Retinal pigment epithelial cell (primary cell): ENCODE results near the gene CYP39A1.

Experiments
- DNase-seq: peaks from one replicate; pipeline ENCODE4 v3.0.0-alpha.2; 2010; ENCODE audit warnings: low read depth
- H3K4me3 ChIP-seq: 2 replicates; pipeline ENCODE4 v1.5.1; 2011; ENCODE audit warnings: mild to moderate bottlenecking, low read length, control low read depth, moderate library complexity
- TF ChIP-seq, protein P1 (sequence below): conservative IDR thresholded peaks from 2 replicates; pipeline ENCODE4 v1.5.1; 2011; ENCODE audit warnings: low read depth, low read length, control low read depth, inconsistent platforms

CYP39A1 gene

DNA sequence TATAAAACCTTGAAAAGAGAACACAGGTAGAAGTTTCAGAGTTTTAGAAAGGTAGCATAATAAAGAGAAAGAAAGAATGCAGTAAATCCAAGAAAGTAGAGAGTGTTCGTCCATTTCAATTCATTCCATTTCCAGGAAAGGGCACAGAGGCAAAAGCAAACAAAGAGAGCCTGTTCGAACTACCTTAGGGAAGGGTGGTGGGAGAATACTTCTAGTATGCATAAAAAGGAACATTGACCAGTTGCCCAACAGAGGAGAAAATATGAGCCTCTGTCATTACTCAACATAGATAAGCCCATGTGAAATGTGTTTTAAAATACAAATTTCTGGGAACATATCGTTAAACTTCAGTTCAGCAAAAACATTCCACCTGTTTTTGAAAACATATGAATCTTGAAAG is 60.6 kb downstream of the CYP39A1 start:
- H3K4me3 ChIP-seq, result no peak overlapping the region
- no peak for DNase-seq
- TF ChIP-seq, protein P1, sequence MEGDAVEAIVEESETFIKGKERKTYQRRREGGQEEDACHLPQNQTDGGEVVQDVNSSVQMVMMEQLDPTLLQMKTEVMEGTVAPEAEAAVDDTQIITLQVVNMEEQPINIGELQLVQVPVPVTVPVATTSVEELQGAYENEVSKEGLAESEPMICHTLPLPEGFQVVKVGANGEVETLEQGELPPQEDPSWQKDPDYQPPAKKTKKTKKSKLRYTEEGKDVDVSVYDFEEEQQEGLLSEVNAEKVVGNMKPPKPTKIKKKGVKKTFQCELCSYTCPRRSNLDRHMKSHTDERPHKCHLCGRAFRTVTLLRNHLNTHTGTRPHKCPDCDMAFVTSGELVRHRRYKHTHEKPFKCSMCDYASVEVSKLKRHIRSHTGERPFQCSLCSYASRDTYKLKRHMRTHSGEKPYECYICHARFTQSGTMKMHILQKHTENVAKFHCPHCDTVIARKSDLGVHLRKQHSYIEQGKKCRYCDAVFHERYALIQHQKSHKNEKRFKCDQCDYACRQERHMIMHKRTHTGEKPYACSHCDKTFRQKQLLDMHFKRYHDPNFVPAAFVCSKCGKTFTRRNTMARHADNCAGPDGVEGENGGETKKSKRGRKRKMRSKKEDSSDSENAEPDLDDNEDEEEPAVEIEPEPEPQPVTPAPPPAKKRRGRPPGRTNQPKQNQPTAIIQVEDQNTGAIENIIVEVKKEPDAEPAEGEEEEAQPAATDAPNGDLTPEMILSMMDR, result no peak

DNA sequence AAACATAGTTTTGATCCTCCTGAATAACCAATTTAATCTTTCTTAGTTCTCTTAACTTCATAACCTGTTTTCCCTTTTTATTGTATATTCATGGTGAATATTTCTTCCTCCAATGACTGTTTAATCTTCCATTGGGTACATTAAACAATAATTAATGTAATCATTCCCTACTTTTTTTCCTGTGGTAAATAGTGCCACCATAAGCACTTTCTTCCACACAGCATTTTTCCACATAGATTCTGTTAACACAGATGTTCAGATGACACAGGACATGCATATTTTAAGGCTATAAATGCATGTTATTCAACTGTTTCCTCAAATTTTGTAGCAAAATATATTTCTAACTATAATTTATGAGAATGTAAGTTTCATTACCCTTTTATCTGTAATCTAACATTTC is 61.9 kb downstream of the CYP39A1 start:
- no peak overlapping the region for H3K4me3 ChIP-seq
- TF ChIP-seq, protein P1, result no peak
- no peak for DNase-seq

DNA sequence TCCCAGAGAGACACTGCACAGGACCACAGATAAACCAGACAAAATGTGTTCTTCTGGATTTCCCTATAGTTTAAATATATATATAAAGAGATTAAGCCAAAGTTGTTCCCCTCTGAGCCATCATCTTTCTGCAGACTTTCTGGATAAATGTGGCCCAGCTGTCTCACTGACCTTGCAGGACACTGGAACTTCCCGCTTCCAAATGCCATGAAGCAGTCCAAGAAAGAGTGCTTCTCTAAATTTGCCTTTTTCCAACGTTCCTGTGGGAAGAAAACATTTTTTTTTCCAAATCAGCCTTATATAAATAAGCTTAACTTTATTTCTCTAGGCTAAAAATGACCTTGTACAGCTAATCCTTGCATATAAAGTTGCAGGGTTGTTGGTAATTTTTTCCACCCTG is 65.7 kb downstream of the CYP39A1 start:
- DNase-seq, result no peak
- H3K4me3 ChIP-seq, result no peak overlapping the region
- TF ChIP-seq, protein P1, result no peak

DNA sequence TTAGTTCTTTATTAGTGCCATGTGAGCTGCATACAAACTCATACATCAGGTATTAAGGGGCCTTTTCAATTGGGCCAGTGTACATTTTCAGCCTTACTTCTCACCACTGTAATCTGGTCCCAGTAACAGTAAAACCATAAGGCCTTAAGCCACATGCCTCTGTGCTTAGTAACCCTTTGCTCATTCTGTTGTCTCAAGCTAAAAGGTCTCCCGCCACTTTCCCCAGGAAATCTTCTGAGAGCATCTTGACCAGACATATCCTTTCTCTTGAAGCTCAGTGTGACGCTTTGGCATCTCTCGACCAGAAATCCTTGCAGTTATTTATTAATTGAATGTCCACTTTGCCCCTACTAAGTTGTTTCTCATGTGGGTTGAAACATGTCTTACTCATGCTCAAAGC is 68.0 kb downstream of the CYP39A1 start:
- no peak overlapping the region for H3K4me3 ChIP-seq
- DNase-seq, result peak; percentile 21
- TF ChIP-seq, protein P1, result no peak

DNA sequence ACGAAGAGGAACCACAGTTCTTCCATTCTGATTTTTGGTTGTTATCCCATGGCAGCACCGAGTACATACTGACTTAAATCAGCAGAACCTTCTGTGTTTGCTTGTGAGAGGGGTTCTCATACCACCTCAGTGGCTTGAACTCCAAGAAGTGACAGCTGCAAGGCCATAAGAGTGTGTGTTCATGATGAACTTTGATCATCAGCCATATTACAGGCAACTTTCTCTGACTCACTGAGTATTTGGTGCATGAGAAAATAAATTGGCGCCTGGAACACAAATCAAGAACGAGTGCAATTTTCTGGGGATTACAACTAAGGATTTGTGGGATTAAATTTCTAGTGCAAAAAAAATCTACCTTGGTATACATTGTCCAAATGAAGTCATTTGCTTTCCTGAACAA is 68.9 kb downstream of the CYP39A1 start:
- TF ChIP-seq, protein P1, result no peak
- DNase-seq, result peak; percentile 66

DNA sequence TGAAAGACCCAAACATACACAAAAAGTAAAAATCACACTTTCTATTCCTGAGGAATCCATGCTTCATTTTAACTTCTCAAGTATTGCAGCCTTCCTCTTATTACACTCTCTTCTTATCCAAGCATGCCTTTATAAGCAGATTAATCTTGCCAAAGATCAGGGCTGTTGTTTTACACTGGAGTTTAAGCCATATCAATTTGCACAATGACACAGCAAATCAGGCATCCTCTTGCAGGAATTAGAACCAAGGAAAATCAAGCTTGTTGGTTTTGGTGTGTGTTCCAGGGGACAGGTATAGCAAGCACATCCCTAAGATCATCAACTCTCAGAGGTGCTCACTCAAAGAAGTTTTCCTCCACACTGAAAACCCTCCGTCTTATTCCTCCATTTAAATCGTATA is 69.5 kb downstream of the CYP39A1 start:
- DNase-seq, result peak; percentile 69
- H3K4me3 ChIP-seq, result no peak overlapping the region
- TF ChIP-seq, protein P1, result no peak

More for the DNA sequence above, 68.9 kb downstream of the CYP39A1 start:
- no peak overlapping the region for H3K4me3 ChIP-seq

DNA sequence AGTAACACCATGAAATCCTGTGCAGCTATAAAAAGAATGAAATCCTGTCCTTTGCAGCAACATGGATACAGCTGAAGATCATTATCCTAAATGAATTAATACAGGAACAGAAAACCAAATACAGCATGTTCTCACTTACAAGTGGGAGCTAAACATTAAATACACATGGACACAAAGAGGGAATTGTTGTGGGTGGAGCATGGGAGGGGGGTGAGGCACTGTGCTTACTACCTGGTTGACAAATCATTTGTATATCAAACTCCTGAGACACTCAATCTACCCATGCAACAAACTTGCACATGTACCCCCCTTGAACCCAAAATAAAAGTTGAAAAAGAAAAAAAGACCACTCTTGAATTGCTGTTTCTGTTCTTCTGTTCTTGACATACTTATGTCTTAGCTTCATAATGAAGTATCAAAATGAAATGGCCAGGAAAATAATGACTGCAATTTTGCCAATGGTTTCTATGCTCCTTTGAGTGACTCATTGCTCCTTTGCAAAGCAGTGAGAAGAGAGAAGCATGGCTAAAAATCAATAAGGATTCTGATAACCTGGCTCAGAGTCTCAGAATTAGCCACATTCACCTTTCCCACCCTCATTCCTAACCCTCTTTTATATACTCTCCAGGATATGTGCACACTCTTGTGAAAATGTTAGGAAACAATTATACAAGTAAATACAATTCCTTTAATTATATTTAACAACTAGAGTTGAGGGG is 71.0 kb downstream of the CYP39A1 start:
- TF ChIP-seq, protein P1, result no peak
- DNase-seq, result no peak
- no peak overlapping the region for H3K4me3 ChIP-seq
